ENCODE results near the gene RAP1GDS1.
"Not testable (repeated sequence)": the region's sequence is repeated elsewhere in the genome, so short reads cannot be mapped to it uniquely, and the experiment has no call there.

The RAP1GDS1 gene

GRCh38 chr4:98352940-98353339 lies 91.8 kb downstream of the RAP1GDS1 start:
- DNase-seq (ENCODE audit: low spot score) = no peak

GRCh38 chr4:98358630-98359248 lies 97.6 kb downstream of the RAP1GDS1 start:
- DNase-seq (ENCODE audit: low spot score) = no peak

- no peak for DNase-seq (ENCODE audit: low spot score)
Measured at GRCh38 chr4:98359646-98360045, 98.5 kb downstream of the RAP1GDS1 start.

GRCh38 chr4:98363431-98363830 lies 102.2 kb downstream of the RAP1GDS1 start:
- DNase-seq (ENCODE audit: low spot score) = no peak

- DNase-seq (ENCODE audit: low spot score) = not testable (repeated sequence)
Measured at GRCh38 chr4:98366275-98366674, 105.1 kb downstream of the RAP1GDS1 start.

GRCh38 chr4:98368000-98368399 lies 106.8 kb downstream of the RAP1GDS1 start:
- not testable (repeated sequence) for DNase-seq (ENCODE audit: low spot score)

- no peak for DNase-seq (ENCODE audit: low spot score)
Measured at GRCh38 chr4:98369322-98369721, 108.1 kb downstream of the RAP1GDS1 start.

- DNase-seq (ENCODE audit: low spot score) = no peak
Measured at GRCh38 chr4:98374643-98375042, 113.5 kb downstream of the RAP1GDS1 start.

GRCh38 chr4:98377559-98377958 lies 116.4 kb downstream of the RAP1GDS1 start:
- DNase-seq (ENCODE audit: low spot score) = no peak

GRCh38 chr4:98381306-98381705 lies 120.1 kb downstream of the RAP1GDS1 start:
- DNase-seq (ENCODE audit: low spot score) = no peak

GRCh38 chr4:98383431-98384106 lies 122.4 kb downstream of the RAP1GDS1 start:
- no peak for DNase-seq (ENCODE audit: low spot score)

GRCh38 chr4:98385831-98386230 lies 124.6 kb downstream of the RAP1GDS1 start:
- no peak for DNase-seq (ENCODE audit: low spot score)

GRCh38 chr4:98387345-98388026 lies 126.3 kb downstream of the RAP1GDS1 start:
- DNase-seq (ENCODE audit: low spot score) = no peak

- DNase-seq (ENCODE audit: low spot score) = no peak
Measured at GRCh38 chr4:98394134-98394533, 132.9 kb downstream of the RAP1GDS1 start.

- no peak for DNase-seq (ENCODE audit: low spot score)
Measured at GRCh38 chr4:98399915-98400314, 138.7 kb downstream of the RAP1GDS1 start.

GRCh38 chr4:98406819-98407218 lies 145.6 kb downstream of the RAP1GDS1 start:
- DNase-seq (ENCODE audit: low spot score) = no peak

GRCh38 chr4:98411731-98412130 lies 150.5 kb downstream of the RAP1GDS1 start:
- DNase-seq (ENCODE audit: low spot score) = no peak

- DNase-seq (ENCODE audit: low spot score) = no peak
Measured at GRCh38 chr4:98416844-98417243, 155.7 kb downstream of the RAP1GDS1 start.

GRCh38 chr4:98420151-98420550 lies 159.0 kb downstream of the RAP1GDS1 start:
- not testable (repeated sequence) for DNase-seq (ENCODE audit: low spot score)

GRCh38 chr4:98421111-98421510 lies 159.9 kb downstream of the RAP1GDS1 start:
- no peak for DNase-seq (ENCODE audit: low spot score)

- no peak for DNase-seq (ENCODE audit: low spot score)
Measured at GRCh38 chr4:98423009-98423408, 161.8 kb downstream of the RAP1GDS1 start.

- DNase-seq (ENCODE audit: low spot score) = no peak
Measured at GRCh38 chr4:98430708-98431403, 169.7 kb downstream of the RAP1GDS1 start.

- no peak for DNase-seq (ENCODE audit: low spot score)
Measured at GRCh38 chr4:98433691-98434090, 172.5 kb downstream of the RAP1GDS1 start.

Data from CD4-positive, alpha-beta T cell treated with Interleukin-15 for 4 hours (primary cell).